Tracheal epithelial cell (primary cell): ENCODE measurements around the gene PCDH12. TPM values are rescaled to one million over a fixed set of nuclear protein-coding genes. Genes with fewer than 3 reads are reported as not detected.

Experiments
- total RNA-seq: library from RNA; depleted of rRNA; stranded (reverse); fragments of >200 nt; gene quantifications from 2 replicates; pipeline ENCODE4 v1.2.1, GENCODE V29; 2014

The PCDH12 gene
- total RNA-seq, result 0.72 TPM in 1 of 2 replicates, not detected in the other

GRCh38 chr5:141958113-141958512 lies at the start of gene PCDH12:
Gene PCDH12, minus strand, starts transcription at chr5:141958202. Its CDS starts 351 bp downstream, at chr5:141957851.

GRCh38 chr5:141968914-141969608 lies 11.1 kb upstream of the PCDH12 start, which contains the start of gene RNF14:
Gene RNF14, plus strand, starts transcription at chr5:141969105. Its CDS starts 4,484 bp downstream, at chr5:141973589.

GRCh38 chr5:141923448-141924313 lies 34.3 kb downstream of the PCDH12 start, which contains the start of gene DELE1:
Gene DELE1, plus strand, starts transcription at chr5:141923871. Its CDS starts 71 bp downstream, at chr5:141923942.

Other genes starting within 250 kb of the PCDH12 start
- 71.6 and 75.2 TPM in 2 replicates for gene PCDH1, start 79.8 kb downstream of the PCDH12 start, total RNA-seq
- gene DELE1, start 34.3 kb downstream of the PCDH12 start, total RNA-seq, result 26.9 and 28.0 TPM in 2 replicates
- 58.1 and 64.4 TPM in 2 replicates for gene RNF14, start 10.9 kb upstream of the PCDH12 start, total RNA-seq
- gene GNPDA1, start 54.8 kb upstream of the PCDH12 start, total RNA-seq, result 69.1 and 92.3 TPM in 2 replicates
- gene NDFIP1, start 150.6 kb upstream of the PCDH12 start, total RNA-seq, result 118 and 149 TPM in 2 replicates